SK-N-SH treated with all-trans-retinoic acid at 6 μM for 48 hours (cell line): ENCODE data around the gene ZNF552.

ENCODE experiments used
- BACH2 ChIP-seq: fragments of 250-450 bp; sonication (Bioruptor Pico); IDR thresholded peaks from 2 replicates; pipeline ENCODE4 v1.9.0; 2021; ENCODE audit warnings: mild to moderate bottlenecking, borderline replicate concordance
- ESRRG ChIP-seq: fragments of 250-450 bp; sonication (Bioruptor Pico); IDR thresholded peaks from 2 replicates; pipeline ENCODE4 v1.6.1; 2021; ENCODE audit warnings: mild to moderate bottlenecking
- GLIS3 ChIP-seq: fragments of 250-450 bp; sonication (Bioruptor Pico); IDR thresholded peaks from 2 replicates; pipeline ENCODE4 v1.5.0; 2020; ENCODE audit warnings: mild to moderate bottlenecking, moderate library complexity
- PPARA ChIP-seq: fragments of 250-450 bp; sonication (Bioruptor Pico); IDR thresholded peaks from 2 replicates; pipeline ENCODE4 v1.5.0; 2020; ENCODE audit warnings: mild to moderate bottlenecking, borderline replicate concordance
- RARB ChIP-seq: fragments of 250-450 bp; sonication (Bioruptor Pico); IDR thresholded peaks from 2 replicates; pipeline ENCODE4 v1.8.0; 2021; ENCODE audit warnings: mild to moderate bottlenecking, moderate library complexity
- TCF4 ChIP-seq: fragments of 250-450 bp; sonication (Bioruptor Pico); IDR thresholded peaks from 2 replicates; pipeline ENCODE4 v1.8.0; 2021; ENCODE audit warnings: mild to moderate bottlenecking, moderate library complexity, borderline replicate concordance
- ZFP3 ChIP-seq: fragments of 250-450 bp; sonication (Bioruptor Pico); IDR thresholded peaks from 2 replicates; pipeline ENCODE4 v1.5.0; 2020; ENCODE audit warnings: mild to moderate bottlenecking, moderate library complexity
- ZNF70 ChIP-seq: fragments of 450-650 bp; formaldehyde crosslinking; IDR thresholded peaks from 2 replicates; pipeline ENCODE4 v1.5.0; 2020; ENCODE audit warnings: mild to moderate bottlenecking, moderate library complexity
- TF ChIP-seq, protein P1 (sequence below): fragments of 250-450 bp; sonication (Bioruptor Pico); IDR thresholded peaks from 2 replicates; pipeline ENCODE4 v1.5.1; 2020; ENCODE audit warnings: low read depth, mild to moderate bottlenecking, moderate library complexity
- TF ChIP-seq, protein P2 (sequence below): fragments of 250-450 bp; sonication (Bioruptor Pico); IDR thresholded peaks from 2 replicates; pipeline ENCODE4 v1.5.0; 2020; ENCODE audit warnings: mild to moderate bottlenecking, moderate library complexity
- TF ChIP-seq, protein P3 (sequence below): fragments of 250-450 bp; sonication (Bioruptor Pico); IDR thresholded peaks from 2 replicates; pipeline ENCODE4 v1.8.0; 2020; ENCODE audit warnings: mild to moderate bottlenecking, moderate library complexity, borderline replicate concordance
- TF ChIP-seq, protein P4 (sequence below): fragments of 250-450 bp; sonication (Bioruptor Pico); IDR thresholded peaks from 2 replicates; pipeline ENCODE4 v1.8.0; 2021; ENCODE audit warnings: low read depth, mild to moderate bottlenecking, moderate library complexity, borderline replicate concordance

- TF ChIP-seq, protein P1, sequence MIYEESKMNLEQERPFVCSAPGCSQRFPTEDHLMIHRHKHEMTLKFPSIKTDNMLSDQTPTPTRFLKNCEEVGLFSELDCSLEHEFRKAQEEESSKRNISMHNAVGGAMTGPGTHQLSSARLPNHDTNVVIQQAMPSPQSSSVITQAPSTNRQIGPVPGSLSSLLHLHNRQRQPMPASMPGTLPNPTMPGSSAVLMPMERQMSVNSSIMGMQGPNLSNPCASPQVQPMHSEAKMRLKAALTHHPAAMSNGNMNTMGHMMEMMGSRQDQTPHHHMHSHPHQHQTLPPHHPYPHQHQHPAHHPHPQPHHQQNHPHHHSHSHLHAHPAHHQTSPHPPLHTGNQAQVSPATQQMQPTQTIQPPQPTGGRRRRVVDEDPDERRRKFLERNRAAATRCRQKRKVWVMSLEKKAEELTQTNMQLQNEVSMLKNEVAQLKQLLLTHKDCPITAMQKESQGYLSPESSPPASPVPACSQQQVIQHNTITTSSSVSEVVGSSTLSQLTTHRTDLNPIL (CRISPR knock-in tag): no peak
- no peak for TF ChIP-seq ZFP3 (CRISPR knock-in tag)
- TF ChIP-seq, protein P2, sequence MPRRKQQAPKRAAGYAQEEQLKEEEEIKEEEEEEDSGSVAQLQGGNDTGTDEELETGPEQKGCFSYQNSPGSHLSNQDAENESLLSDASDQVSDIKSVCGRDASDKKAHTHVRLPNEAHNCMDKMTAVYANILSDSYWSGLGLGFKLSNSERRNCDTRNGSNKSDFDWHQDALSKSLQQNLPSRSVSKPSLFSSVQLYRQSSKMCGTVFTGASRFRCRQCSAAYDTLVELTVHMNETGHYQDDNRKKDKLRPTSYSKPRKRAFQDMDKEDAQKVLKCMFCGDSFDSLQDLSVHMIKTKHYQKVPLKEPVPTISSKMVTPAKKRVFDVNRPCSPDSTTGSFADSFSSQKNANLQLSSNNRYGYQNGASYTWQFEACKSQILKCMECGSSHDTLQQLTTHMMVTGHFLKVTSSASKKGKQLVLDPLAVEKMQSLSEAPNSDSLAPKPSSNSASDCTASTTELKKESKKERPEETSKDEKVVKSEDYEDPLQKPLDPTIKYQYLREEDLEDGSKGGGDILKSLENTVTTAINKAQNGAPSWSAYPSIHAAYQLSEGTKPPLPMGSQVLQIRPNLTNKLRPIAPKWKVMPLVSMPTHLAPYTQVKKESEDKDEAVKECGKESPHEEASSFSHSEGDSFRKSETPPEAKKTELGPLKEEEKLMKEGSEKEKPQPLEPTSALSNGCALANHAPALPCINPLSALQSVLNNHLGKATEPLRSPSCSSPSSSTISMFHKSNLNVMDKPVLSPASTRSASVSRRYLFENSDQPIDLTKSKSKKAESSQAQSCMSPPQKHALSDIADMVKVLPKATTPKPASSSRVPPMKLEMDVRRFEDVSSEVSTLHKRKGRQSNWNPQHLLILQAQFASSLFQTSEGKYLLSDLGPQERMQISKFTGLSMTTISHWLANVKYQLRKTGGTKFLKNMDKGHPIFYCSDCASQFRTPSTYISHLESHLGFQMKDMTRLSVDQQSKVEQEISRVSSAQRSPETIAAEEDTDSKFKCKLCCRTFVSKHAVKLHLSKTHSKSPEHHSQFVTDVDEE: no peak
- TF ChIP-seq GLIS3: no peak
- no peak for TF ChIP-seq ESRRG (CRISPR knock-in tag)
- TF ChIP-seq TCF4 (CRISPR knock-in tag): no peak
- TF ChIP-seq RARB (CRISPR knock-in tag): no peak
- TF ChIP-seq, protein P3, sequence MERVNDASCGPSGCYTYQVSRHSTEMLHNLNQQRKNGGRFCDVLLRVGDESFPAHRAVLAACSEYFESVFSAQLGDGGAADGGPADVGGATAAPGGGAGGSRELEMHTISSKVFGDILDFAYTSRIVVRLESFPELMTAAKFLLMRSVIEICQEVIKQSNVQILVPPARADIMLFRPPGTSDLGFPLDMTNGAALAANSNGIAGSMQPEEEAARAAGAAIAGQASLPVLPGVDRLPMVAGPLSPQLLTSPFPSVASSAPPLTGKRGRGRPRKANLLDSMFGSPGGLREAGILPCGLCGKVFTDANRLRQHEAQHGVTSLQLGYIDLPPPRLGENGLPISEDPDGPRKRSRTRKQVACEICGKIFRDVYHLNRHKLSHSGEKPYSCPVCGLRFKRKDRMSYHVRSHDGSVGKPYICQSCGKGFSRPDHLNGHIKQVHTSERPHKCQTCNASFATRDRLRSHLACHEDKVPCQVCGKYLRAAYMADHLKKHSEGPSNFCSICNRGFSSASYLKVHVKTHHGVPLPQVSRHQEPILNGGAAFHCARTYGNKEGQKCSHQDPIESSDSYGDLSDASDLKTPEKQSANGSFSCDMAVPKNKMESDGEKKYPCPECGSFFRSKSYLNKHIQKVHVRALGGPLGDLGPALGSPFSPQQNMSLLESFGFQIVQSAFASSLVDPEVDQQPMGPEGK (CRISPR knock-in tag): no peak
- TF ChIP-seq PPARA (CRISPR knock-in tag): no peak
- TF ChIP-seq, protein P4, sequence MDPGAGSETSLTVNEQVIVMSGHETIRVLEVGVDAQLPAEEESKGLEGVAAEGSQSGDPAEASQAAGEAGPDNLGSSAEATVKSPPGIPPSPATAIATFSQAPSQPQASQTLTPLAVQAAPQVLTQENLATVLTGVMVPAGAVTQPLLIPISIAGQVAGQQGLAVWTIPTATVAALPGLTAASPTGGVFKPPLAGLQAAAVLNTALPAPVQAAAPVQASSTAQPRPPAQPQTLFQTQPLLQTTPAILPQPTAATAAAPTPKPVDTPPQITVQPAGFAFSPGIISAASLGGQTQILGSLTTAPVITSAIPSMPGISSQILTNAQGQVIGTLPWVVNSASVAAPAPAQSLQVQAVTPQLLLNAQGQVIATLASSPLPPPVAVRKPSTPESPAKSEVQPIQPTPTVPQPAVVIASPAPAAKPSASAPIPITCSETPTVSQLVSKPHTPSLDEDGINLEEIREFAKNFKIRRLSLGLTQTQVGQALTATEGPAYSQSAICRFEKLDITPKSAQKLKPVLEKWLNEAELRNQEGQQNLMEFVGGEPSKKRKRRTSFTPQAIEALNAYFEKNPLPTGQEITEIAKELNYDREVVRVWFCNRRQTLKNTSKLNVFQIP: no peak
- no peak for TF ChIP-seq ZNF70
- no peak for TF ChIP-seq BACH2 (CRISPR knock-in tag)
Measured at GRCh38 chr19:57788114-57788692, 26.5 kb downstream of the ZNF552 start.
